Kidney (tissue), 14 donors: Measurements from ENCODE around the gene MRPL18. TPM values are rescaled to one million over a fixed set of nuclear protein-coding genes. Genes with fewer than 3 reads are reported as not detected.
A peak's percentile ranks its signal among the peaks of the same experiment; 100 is the strongest.

Experiments
- DNase-seq, 5 donors: peaks; one replicate each; pipeline ENCODE4 v3.0.0-alpha.2; 2013 to 2020
- FAIRE-seq: peaks from 2 replicates; lab custom pipeline; 2012; peaks lifted over from hg19 to GRCh38; lab: Jason Lieb, UNC
- H3K27ac ChIP-seq, 2 donors: one replicate each; pipeline ENCODE4 v1.7.0; 2013; ENCODE audit warnings: low read depth in 2 of 2, low read length in 2 of 2, inconsistent platforms in 1 of 2
- H3K27me3 ChIP-seq: one replicate; pipeline ENCODE4 v1.7.1; 2013; ENCODE audit warnings: low read length, inconsistent platforms; ENCODE audit not compliant: control insufficient read depth, insufficient read depth
- H3K36me3 ChIP-seq, 3 donors: one replicate each; pipeline versions ENCODE4 v1.7.0 to v1.7.1; 2013; ENCODE audit warnings: low read length in 3 of 3, control low read depth in 1 of 3, inconsistent platforms in 1 of 3; ENCODE audit not compliant: insufficient read depth in 3 of 3, control insufficient read depth in 2 of 3
- H3K4me1 ChIP-seq, 3 donors: one replicate each; pipeline versions ENCODE4 v1.7.0 to v1.7.1; 2013; ENCODE audit warnings: low read length in 3 of 3, inconsistent platforms in 1 of 3, low read depth in 1 of 3; ENCODE audit not compliant: control insufficient read depth in 2 of 3, insufficient read depth in 2 of 3
- H3K4me3 ChIP-seq, 3 donors: one replicate each; pipeline versions ENCODE4 v1.7.0 to v1.8.1; 2013; ENCODE audit warnings: low read length in 3 of 3, control low read depth in 1 of 3, inconsistent platforms in 1 of 3
- H3K9ac ChIP-seq, 3 donors: one replicate each; pipeline versions ENCODE4 v1.7.0 to v1.7.1; 2013; ENCODE audit warnings: low read length in 3 of 3, control low read depth in 1 of 3, inconsistent platforms in 1 of 3
- H3K9me3 ChIP-seq, 3 donors: one replicate each; pipeline versions ENCODE4 v1.7.0 to v1.7.1; 2013; ENCODE audit warnings: low read length in 3 of 3, control low read depth in 1 of 3, inconsistent platforms in 1 of 3; ENCODE audit not compliant: control insufficient read depth in 2 of 3, insufficient read depth in 1 of 3
- CTCF ChIP-seq: IDR thresholded peaks from 3 replicates; pipeline ENCODE4 v1.5.1; 2012; ENCODE audit warnings: mild to moderate bottlenecking, moderate library complexity, borderline replicate concordance; ENCODE audit not compliant: insufficient read depth; ENCODE audit errors: extremely low read depth
- intact Hi-C: fragments of 100-400 bp; cut with DNase I; formaldehyde crosslinking; loops from one replicate; pipeline ENCODE4 v1.11.1; 2022
- polyA plus RNA-seq: library from polyadenylated mRNA; stranded (reverse); fragments of 350-450 nt; fragmentation: Illumina TruSeq; extraction: RNeasy Lipid Tissue Mini Kit (QIAGEN cat#74804); gene quantifications from one replicate; pipeline ENCODE4 v1.2.3, GENCODE V29; 2014; ENCODE audit warnings: low read depth, low replicate concordance; ENCODE audit not compliant: insufficient read depth
- total RNA-seq: library from RNA; stranded (reverse); fragmentation: NEBNext Ultra II Directional; extraction: Animal tissue kit (Norgen Biotek cat#: 25700); gene quantifications from one replicate; pipeline ENCODE4 v1.2.1, GENCODE V29; 2021
- donor health status: control.
- donor health status: control.
- donor health status: control.
- donor health status: control.
- donor health status: control.
- donor health status: DM: yes; HTN: yes; CAD: no.
- donor health status: Normal renal cell carcinoma (clear cell type).

Gene MRPL18
- total and polyA plus RNA-seq, 2 donors from 2014 or later = 56.7 to 87.2 TPM

- Histone ChIP-seq H3K27ac (no peak overlapping the region), H3K9ac (no peak overlapping the region), H3K9me3 (no peaks in the 10 kb centered on the region), H3K4me1 (no peaks in the 10 kb centered on the region), H3K36me3 (no peaks in the 10 kb centered on the region), H3K4me3 (no peak overlapping the region), H3K27me3 (no peaks in the 10 kb centered on the region)
- no peak for FAIRE-seq
- peak in 1 of 5 donors; percentile 32 for DNase-seq
- intact Hi-C loops = no loop called here
- TF ChIP-seq CTCF = no peak
These were observed 37.8 kb downstream of the MRPL18 start for GRCh38 chr6:159828074-159828473.

- TF ChIP-seq CTCF = no peak
- intact Hi-C loops = no loop called here
These were observed 39.3 kb downstream of the MRPL18 start for GRCh38 chr6:159829526-159829925.

GRCh38 chr6:159830501-159831372 is 40.5 kb downstream of the MRPL18 start:
- DNase-seq = no peak
- Histone ChIP-seq H3K9me3 (no peaks in the 10 kb centered on the region), H3K27me3 (no peaks in the 10 kb centered on the region), H3K4me1 (no peaks in the 10 kb centered on the region), H3K9ac (no peak overlapping the region), H3K36me3 (no peaks in the 10 kb centered on the region), H3K4me3 (no peak overlapping the region), H3K27ac (no peak overlapping the region)
- TF ChIP-seq CTCF = no peak
- intact Hi-C loops = no loop called here
- no peak for FAIRE-seq

More at GRCh38 chr6:159829526-159829925, 39.3 kb downstream of the MRPL18 start:
- no peaks in the 10 kb centered on the region for H3K4me1 ChIP-seq
- no peaks in the 10 kb centered on the region for H3K36me3 ChIP-seq
- DNase-seq (peak in 1 of 5 donors; percentile 13), FAIRE-seq (no peak)
- H3K9me3 ChIP-seq = no peaks in the 10 kb centered on the region
- H3K27ac ChIP-seq = no peak overlapping the region
- H3K27me3 ChIP-seq = no peaks in the 10 kb centered on the region
- no peak overlapping the region for H3K4me3 ChIP-seq
- H3K9ac ChIP-seq = no peak overlapping the region
